Endothelial cell of umbilical vein (primary cell): ENCODE data around the gene PSMD13. TPM values are rescaled to one million over a fixed set of nuclear protein-coding genes. Genes with fewer than 3 reads are reported as not detected.

Source experiments
- BruUV-seq: library from RNA; stranded (reverse); fragments of 400-500 nt; replicated peaks from 2 replicates; lab custom pipeline; 2021; lab: Mats Ljungman, UMichigan
- CTCF ChIA-PET: fragments of 300-600, 350-600 bp; sonication (Branson Sonifier 250); formaldehyde crosslinking; loops from one replicate; lab custom pipeline; 2021; ENCODE audit warnings: antibody characterized with exemption, inconsistent platforms; lab: Charles Lee
- POLR2A ChIA-PET: fragments of 300-600, 350-600 bp; sonication (Branson Sonifier 250); formaldehyde crosslinking; loops from one replicate; lab custom pipeline; 2021; ENCODE audit warnings: antibody characterized with exemption, inconsistent platforms; lab: Charles Lee
- DNase-seq: peaks from one replicate; pipeline ENCODE4 v3.0.0-alpha.2; 2011; ENCODE audit warnings: low read depth, low spot score
- FAIRE-seq: peaks from 2 replicates; lab custom pipeline; 2011; peaks lifted over from hg19 to GRCh38; lab: Jason Lieb, UNC
- H2AFZ ChIP-seq: 2 replicates; pipeline ENCODE4 v1.6.0; 2012; ENCODE audit warnings: low read depth, low read length, control low read depth, inconsistent platforms
- H3K27ac ChIP-seq: 2 replicates; pipeline ENCODE4 v1.5.1; 2011; ENCODE audit warnings: low read depth, mild to moderate bottlenecking, control low read depth, low read length, moderate library complexity; ENCODE audit not compliant: insufficient read depth
- H3K27me3 ChIP-seq, 2 experiments: 2 replicates each; pipeline versions ENCODE4 v1.6.0 to v1.6.1; 2011; ENCODE audit warnings: low read length in 2 of 2, mixed read lengths in 1 of 2; ENCODE audit not compliant: control insufficient read depth in 2 of 2, insufficient read depth in 2 of 2
- H3K36me3 ChIP-seq, 2 experiments: 2 replicates in 1 of 2; 3 replicates in 1 of 2; pipeline ENCODE4 v1.5.1; 2011; ENCODE audit warnings: low read length in 2 of 2, mild to moderate bottlenecking in 1 of 2, moderate library complexity in 1 of 2; ENCODE audit not compliant: control insufficient read depth in 2 of 2, insufficient read depth in 2 of 2; ENCODE audit errors: extremely low read depth in 1 of 2
- H3K4me1 ChIP-seq: 3 replicates; pipeline ENCODE4 v1.5.1; 2011; ENCODE audit warnings: mild to moderate bottlenecking, low read length; ENCODE audit not compliant: control insufficient read depth, insufficient read depth; ENCODE audit errors: extremely low read depth
- H3K4me2 ChIP-seq: 2 replicates; pipeline ENCODE4 v1.6.1; 2011; ENCODE audit warnings: low read length, control low read depth, mixed read lengths; ENCODE audit not compliant: insufficient read depth
- H3K4me3 ChIP-seq, 3 experiments: fragments of 200-600 bp in 1 of 3; sonication (generic), shearing (Covaris generic) in 1 of 3; replicated peaks in 1 of 3; 2 replicates each; pipeline ENCODE4 v1.5.1; 2011 to 2016; ENCODE audit warnings: control low read depth in 3 of 3, low read length in 3 of 3, mild to moderate bottlenecking in 2 of 3, inconsistent platforms in 1 of 3, low read depth in 1 of 3, moderate library complexity in 1 of 3; ENCODE audit not compliant: insufficient read depth in 1 of 3
- H3K79me2 ChIP-seq: 2 replicates; pipeline ENCODE4 v1.6.0; 2012; ENCODE audit warnings: low read length, inconsistent platforms; ENCODE audit not compliant: control insufficient read depth, insufficient read depth
- H3K9ac ChIP-seq: replicated peaks from 2 replicates; pipeline ENCODE3; 2011; ENCODE audit warnings: low read length, control low read depth; ENCODE audit not compliant: insufficient read depth; ENCODE audit errors: extremely low read depth
- H3K9me1 ChIP-seq: replicated peaks from 3 replicates; pipeline ENCODE4 v1.6.0; 2011; ENCODE audit warnings: mild to moderate bottlenecking, low read length; ENCODE audit not compliant: control insufficient read depth, insufficient read depth; ENCODE audit errors: extremely low read depth
- H3K9me3 ChIP-seq: replicated peaks from 2 replicates; pipeline ENCODE4 v1.5.1; 2012; ENCODE audit warnings: low read length, inconsistent platforms; ENCODE audit not compliant: control insufficient read depth, insufficient read depth
- H4K20me1 ChIP-seq: replicated peaks from 2 replicates; pipeline ENCODE3; 2011; ENCODE audit warnings: mild to moderate bottlenecking, low read length; ENCODE audit not compliant: control insufficient read depth, insufficient read depth; ENCODE audit errors: extremely low read depth
- EZH2 ChIP-seq: IDR thresholded peaks from 2 replicates; pipeline ENCODE4 v1.6.1; 2012; ENCODE audit warnings: borderline replicate concordance, low read depth, mild to moderate bottlenecking, moderate library complexity, low read length, inconsistent platforms; ENCODE audit not compliant: severe bottlenecking
- FOS ChIP-seq: IDR thresholded peaks from 2 replicates; pipeline ENCODE4 v1.6.1; 2011; ENCODE audit warnings: mild to moderate bottlenecking, low read length, moderate library complexity, borderline replicate concordance; ENCODE audit not compliant: insufficient read depth
- GATA2 ChIP-seq: IDR thresholded peaks from 2 replicates; pipeline ENCODE4 v1.7.0; 2011; ENCODE audit warnings: low read depth, mild to moderate bottlenecking, moderate library complexity, mixed read lengths, low read length; ENCODE audit not compliant: insufficient read length, insufficient read depth
- JUN ChIP-seq: IDR thresholded peaks from 2 replicates; pipeline ENCODE4 v1.6.1; 2011; ENCODE audit warnings: borderline replicate concordance, low read depth; ENCODE audit not compliant: insufficient read length, insufficient read depth
- MYC ChIP-seq: IDR thresholded peaks from one replicate; pipeline ENCODE4 v1.6.1; 2011; ENCODE audit warnings: mild to moderate bottlenecking, low read depth, low read length
- POLR2A ChIP-seq: IDR thresholded peaks from 2 replicates; pipeline ENCODE4 v1.6.1; 2012; ENCODE audit warnings: low read depth, mild to moderate bottlenecking, control low read depth, low read length
- POLR2AphosphoS5 ChIP-seq: IDR thresholded peaks from 2 replicates; pipeline ENCODE4 v1.6.1; 2012; ENCODE audit warnings: low read depth, mild to moderate bottlenecking, control low read depth, low read length, moderate library complexity; ENCODE audit not compliant: insufficient read depth
- dilution Hi-C: fragments of 300-500 bp; cut with MboI; formaldehyde crosslinking; loops from one replicate; pipeline ENCODE4 v1.15.0; 2019; ENCODE audit warnings: low sequenced_read_pairs; ENCODE audit not compliant: extremely low pct_ligation_motif_present
- intact Hi-C: fragments of 100-400 bp; cut with micrococcal nuclease; formaldehyde crosslinking; loops from one replicate; pipeline ENCODE4 v1.10.0; 2022
- polyA plus RNA-seq, 4 experiments: library from polyadenylated mRNA; depleted of rRNA in 3 of 4; stranded (reverse) in 3 of 4; unstranded in 1 of 4; fragments of >200 nt; gene quantifications; 2 replicates each; pipeline versions ENCODE4 v1.2.1 to v1.2.3, GENCODE V29; 2011 to 2012; ENCODE audit warnings: missing spikeins in 1 of 4
- total RNA-seq: library from RNA; stranded (reverse); gene quantifications from 2 replicates; pipeline ENCODE4 v1.2.3, GENCODE V29; 2021
- TF ChIP-seq, protein P1 (sequence below), 2 donors: IDR thresholded peaks; 1 replicate in 1 of 2; 2 replicates in 1 of 2; pipeline ENCODE4 v1.5.1; 2011; ENCODE audit warnings: low read length in 2 of 2, mild to moderate bottlenecking in 2 of 2, moderate library complexity in 2 of 2, control low read depth in 1 of 2, inconsistent platforms in 1 of 2, low read depth in 1 of 2; ENCODE audit not compliant: insufficient read depth in 1 of 2; ENCODE audit errors: extremely low read depth in 1 of 2
- TF ChIP-seq, protein P2 (sequence below): IDR thresholded peaks from 2 replicates; pipeline ENCODE4 v1.6.1; 2011; ENCODE audit not compliant: insufficient read depth, insufficient read length

PSMD13 gene
- total and polyA plus RNA-seq, 2 donors (not counting 3 experiments of a cell fraction or from before 2014, with no cell fraction given), result 168 to 214 TPM

DNA sequence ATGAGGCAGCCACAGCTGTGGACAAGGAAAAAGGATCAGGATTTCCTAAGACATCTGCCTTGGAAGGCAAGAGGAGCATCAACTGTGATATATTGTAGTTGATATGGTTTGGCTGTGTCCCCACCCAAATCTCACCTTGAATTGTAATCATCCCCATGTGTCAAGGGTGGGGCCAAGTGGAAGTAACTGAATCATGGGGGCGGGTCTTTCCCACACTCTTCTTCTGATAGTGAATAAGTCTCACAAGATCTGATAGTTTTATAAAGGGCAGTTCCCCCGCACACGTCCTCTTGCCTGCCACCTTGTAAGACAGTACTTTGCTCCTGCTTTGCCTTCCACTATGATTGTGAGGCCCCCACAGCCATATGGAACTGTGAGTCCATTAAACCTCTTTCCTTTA, 19.1 kb upstream of the PSMD13 start:
- CTCF ChIA-PET, result interaction anchor here (1.9 kb wide), 1 partner anchor 12 kb away, joined by 4 read pairs; no protein-coding TSS in a partner anchor
- Histone ChIP-seq H3K79me2 (no peaks in the 10 kb centered on the region), H3K9me3 (no peaks in the 10 kb centered on the region), H3K9me1 (no peaks in the 10 kb centered on the region), H3K27me3 (no peaks in the 10 kb centered on the region), H3K27ac (no peak overlapping the region), H3K36me3 (peaks cover 19% of the 10 kb centered on the region in 2 experiments), H3K4me2 (no peak overlapping the region), H3K4me1 (no peaks in the 10 kb centered on the region), H3K4me3 (no peak overlapping the region), H2AFZ (no peak overlapping the region), H4K20me1 (no peaks in the 10 kb centered on the region), H3K9ac (no peak overlapping the region)
- DNase-seq (no peak), FAIRE-seq (no peak)
- TF ChIP-seq, protein P1, sequence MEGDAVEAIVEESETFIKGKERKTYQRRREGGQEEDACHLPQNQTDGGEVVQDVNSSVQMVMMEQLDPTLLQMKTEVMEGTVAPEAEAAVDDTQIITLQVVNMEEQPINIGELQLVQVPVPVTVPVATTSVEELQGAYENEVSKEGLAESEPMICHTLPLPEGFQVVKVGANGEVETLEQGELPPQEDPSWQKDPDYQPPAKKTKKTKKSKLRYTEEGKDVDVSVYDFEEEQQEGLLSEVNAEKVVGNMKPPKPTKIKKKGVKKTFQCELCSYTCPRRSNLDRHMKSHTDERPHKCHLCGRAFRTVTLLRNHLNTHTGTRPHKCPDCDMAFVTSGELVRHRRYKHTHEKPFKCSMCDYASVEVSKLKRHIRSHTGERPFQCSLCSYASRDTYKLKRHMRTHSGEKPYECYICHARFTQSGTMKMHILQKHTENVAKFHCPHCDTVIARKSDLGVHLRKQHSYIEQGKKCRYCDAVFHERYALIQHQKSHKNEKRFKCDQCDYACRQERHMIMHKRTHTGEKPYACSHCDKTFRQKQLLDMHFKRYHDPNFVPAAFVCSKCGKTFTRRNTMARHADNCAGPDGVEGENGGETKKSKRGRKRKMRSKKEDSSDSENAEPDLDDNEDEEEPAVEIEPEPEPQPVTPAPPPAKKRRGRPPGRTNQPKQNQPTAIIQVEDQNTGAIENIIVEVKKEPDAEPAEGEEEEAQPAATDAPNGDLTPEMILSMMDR (IDR thresholded peaks at IDR 0.05; ENCODE audit: extremely low read depth in 1 of 2, insufficient read depth in 1 of 2, low read depth in 1 of 2, low read length in 2 of 2), result no peak
- dilution Hi-C loops, result no loop called here
- intact Hi-C loops, result no loop called here
- BruUV-seq, result no TSS peak
- POLR2A ChIA-PET, result interaction anchor here (1.1 kb wide), 1 partner anchor 10 kb away, joined by 6 read pairs; the partner anchor contains the start of genes BET1L and RIC8A

DNA sequence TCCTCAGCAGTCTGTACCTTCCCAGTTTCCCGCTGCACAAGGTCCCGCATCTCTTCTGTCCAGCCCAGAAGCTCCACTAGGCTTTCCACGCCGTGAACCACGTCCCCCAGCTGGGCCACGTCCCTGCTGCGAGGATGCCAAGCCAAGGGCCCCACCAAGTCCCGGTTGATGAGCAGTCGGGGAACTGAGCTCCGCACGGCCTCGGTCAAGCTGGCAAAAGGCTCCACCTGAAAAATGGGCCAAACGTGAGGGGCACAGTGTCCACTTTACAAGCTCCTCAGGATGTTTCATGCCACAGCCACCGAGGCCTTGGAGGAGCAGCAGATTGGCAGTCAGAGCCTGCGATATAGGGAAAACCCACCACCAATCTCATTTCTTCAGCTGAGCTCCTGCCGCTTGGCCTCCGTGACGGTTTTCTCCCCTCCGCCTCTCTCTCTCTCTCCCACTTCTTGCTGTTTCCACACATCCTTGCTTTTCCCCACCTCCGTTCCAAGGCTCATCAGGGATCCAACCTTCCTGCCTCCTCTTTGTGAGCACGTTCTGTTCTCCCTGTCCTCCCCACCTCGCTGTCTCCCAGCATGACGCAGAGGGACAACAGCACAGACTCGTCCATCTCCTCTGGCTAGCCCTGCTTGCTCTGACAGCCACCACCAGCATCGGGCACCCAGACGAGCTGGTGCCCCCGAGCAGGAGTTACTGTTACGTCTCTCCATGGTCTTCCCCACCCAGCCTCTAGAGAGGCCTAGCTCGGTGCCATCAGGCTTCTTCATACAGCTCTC, 17.8 kb upstream of the PSMD13 start:
- H3K4me1 ChIP-seq, result no peaks in the 10 kb centered on the region
- H4K20me1 ChIP-seq, result no peaks in the 10 kb centered on the region
- no peaks in the 10 kb centered on the region for H3K79me2 ChIP-seq
- no peaks in the 10 kb centered on the region for H3K27me3 ChIP-seq
- H3K9me1 ChIP-seq, result no peaks in the 10 kb centered on the region
- H3K4me2 ChIP-seq, result no peak overlapping the region
- dilution Hi-C loops (no loop called here), intact Hi-C loops (no loop called here)
- H3K4me3 ChIP-seq, result no peak overlapping the region
- POLR2A ChIA-PET, result no interaction called here
- H3K36me3 ChIP-seq, result peaks cover 10 to 11% of the 10 kb centered on the region in 2 experiments
- H3K27ac ChIP-seq, result no peak overlapping the region
- CTCF ChIA-PET, result interaction anchor here (1.0 to 1.1 kb wide), 2 partner anchors 11 to 32 kb away, joined by 3 read pairs; partner anchors contain the start of genes BET1L and RIC8A
- no peak for TF ChIP-seq GATA2
- TF ChIP-seq, protein P2, sequence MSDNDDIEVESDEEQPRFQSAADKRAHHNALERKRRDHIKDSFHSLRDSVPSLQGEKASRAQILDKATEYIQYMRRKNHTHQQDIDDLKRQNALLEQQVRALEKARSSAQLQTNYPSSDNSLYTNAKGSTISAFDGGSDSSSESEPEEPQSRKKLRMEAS, result no peak
- TF ChIP-seq MYC, result no peak
- TF ChIP-seq JUN, result no peak
- TF ChIP-seq, protein P1 (IDR thresholded peaks at IDR 0.05; ENCODE audit: extremely low read depth in 1 of 2, insufficient read depth in 1 of 2, low read depth in 1 of 2, low read length in 2 of 2), result no peak
- TF ChIP-seq POLR2AphosphoS5, result no peak
- TF ChIP-seq EZH2, result no peak
- no peak for TF ChIP-seq FOS
- no peak for TF ChIP-seq POLR2A
- FAIRE-seq (no peak), DNase-seq (no peak)
- no peaks in the 10 kb centered on the region for H3K9me3 ChIP-seq
- no peak overlapping the region for H3K9ac ChIP-seq
- no TSS peak for BruUV-seq
- H2AFZ ChIP-seq, result no peak overlapping the region
